ENCODE results near the gene ATG13. TPM values are rescaled to one million over a fixed set of nuclear protein-coding genes. Genes with fewer than 3 reads are reported as not detected.
A peak's percentile ranks its signal among the peaks of the same experiment; 100 is the strongest.
"Not testable (repeated sequence)": the region's sequence is repeated elsewhere in the genome, so short reads cannot be mapped to it uniquely, and the experiment has no call there.

The ATG13 gene
- total RNA-seq, 1 donor from 2014 or later: 30.8 TPM

- Histone ChIP-seq H3K27me3 (ENCODE audit: control insufficient read depth in 3 of 3, insufficient read depth in 3 of 3, low read length in 3 of 3) (no peaks in the 10 kb centered on the region), H3K9me3 (ENCODE audit: control insufficient read depth in 3 of 3, low read length in 3 of 3) (no peaks in the 10 kb centered on the region), H3K9ac (ENCODE audit: low read depth in 1 of 3, low read length in 3 of 3) (no peak overlapping the region), H3K4me1 (ENCODE audit: control insufficient read depth in 3 of 3, insufficient read depth in 3 of 3, low read length in 3 of 3) (peaks cover 3 to 6% (median 5%) of the 10 kb centered on the region in 3 donors), H3K4me3 (ENCODE audit: low read length in 3 of 3) (no peak overlapping the region), H3K27ac (ENCODE audit: low read depth, low read length) (no peak overlapping the region), H3K36me3 (ENCODE audit: control insufficient read depth in 3 of 3, insufficient read depth in 3 of 3, low read length in 3 of 3) (peaks cover 40 to 67% (median 65%) of the 10 kb centered on the region in 3 donors)
These were observed 45.0 kb downstream of the ATG13 start for GRCh38 chr11:46662366-46662765.

DNA sequence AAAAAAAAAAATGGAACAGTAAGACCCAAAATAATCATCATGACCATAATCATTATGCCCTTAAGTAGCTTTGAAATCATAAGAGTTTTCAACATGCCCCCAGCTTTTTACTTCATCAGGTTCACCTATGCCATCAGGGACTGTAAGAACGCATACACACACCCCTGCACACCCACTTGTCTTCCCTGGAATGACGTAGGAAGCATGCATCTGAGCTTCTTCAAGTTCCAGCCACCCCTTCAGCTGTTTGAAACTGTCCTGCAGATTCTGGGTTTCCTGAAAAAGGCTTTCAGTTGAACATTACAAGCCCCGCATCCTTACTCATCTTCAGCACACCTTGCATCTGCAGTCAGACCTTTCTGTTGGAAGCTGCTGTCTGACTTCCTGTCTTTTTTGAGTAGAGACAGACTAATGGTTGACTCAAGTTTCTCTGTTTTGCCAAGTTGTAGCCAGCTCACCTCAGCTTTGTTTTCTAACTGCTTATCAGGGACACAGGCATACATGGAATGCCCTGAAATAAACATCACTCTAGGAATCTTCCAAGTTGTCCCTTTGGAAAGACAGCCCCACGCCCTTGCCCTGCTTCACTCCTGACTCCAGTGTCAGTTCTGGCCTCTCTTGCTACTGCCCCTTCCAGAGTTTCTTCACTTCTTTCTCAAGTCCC lies 46.1 kb downstream of the ATG13 start:
- H3K9me3 ChIP-seq (ENCODE audit: control insufficient read depth in 3 of 3, low read length in 3 of 3): no peaks in the 10 kb centered on the region
- H3K27me3 ChIP-seq (ENCODE audit: control insufficient read depth in 3 of 3, insufficient read depth in 3 of 3, low read length in 3 of 3): no peaks in the 10 kb centered on the region
- H3K4me3 ChIP-seq (ENCODE audit: low read length in 3 of 3): no peak overlapping the region
- H3K36me3 ChIP-seq (ENCODE audit: control insufficient read depth in 3 of 3, insufficient read depth in 3 of 3, low read length in 3 of 3): peaks cover 40 to 67% (median 64%) of the 10 kb centered on the region in 3 donors
- H3K9ac ChIP-seq (ENCODE audit: low read depth in 1 of 3, low read length in 3 of 3): no peak overlapping the region
- peak overlapping the region; percentile 12 for H3K27ac ChIP-seq (ENCODE audit: low read depth, low read length)
- H3K4me1 ChIP-seq (ENCODE audit: control insufficient read depth in 3 of 3, insufficient read depth in 3 of 3, low read length in 3 of 3): peaks cover 3 to 8% (median 5%) of the 10 kb centered on the region in 3 donors

DNA sequence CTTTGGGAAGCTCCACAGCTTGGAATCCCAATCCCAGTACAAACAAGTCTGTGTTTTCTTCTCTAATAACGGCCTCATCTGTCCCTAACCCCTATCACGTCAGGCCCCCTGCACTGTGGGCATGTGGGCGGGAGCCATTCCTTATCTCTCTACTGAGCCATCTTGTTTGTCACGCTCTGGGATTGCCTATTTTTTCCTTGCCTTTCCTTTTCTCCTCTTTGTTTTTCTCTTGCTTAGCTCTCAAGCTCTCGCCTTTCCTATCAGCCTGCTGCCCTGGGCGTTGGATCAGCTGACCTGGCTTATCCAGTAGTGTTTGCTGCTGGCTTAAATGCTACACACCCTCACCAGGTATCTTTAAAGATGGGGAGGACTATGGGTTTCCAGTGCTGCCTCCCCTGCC lies 47.3 kb downstream of the ATG13 start:
- Histone ChIP-seq H3K9me3 (ENCODE audit: control insufficient read depth in 3 of 3, low read length in 3 of 3) (no peaks in the 10 kb centered on the region), H3K4me3 (ENCODE audit: low read length in 3 of 3) (no peak overlapping the region), H3K4me1 (ENCODE audit: control insufficient read depth in 3 of 3, insufficient read depth in 3 of 3, low read length in 3 of 3) (peaks cover 3 to 9% (median 5%) of the 10 kb centered on the region in 3 donors), H3K36me3 (ENCODE audit: control insufficient read depth in 3 of 3, insufficient read depth in 3 of 3, low read length in 3 of 3) (peaks cover 45 to 68% (median 65%) of the 10 kb centered on the region in 3 donors), H3K27ac (ENCODE audit: low read depth, low read length) (peak overlapping the region; percentile 56), H3K9ac (ENCODE audit: low read depth in 1 of 3, low read length in 3 of 3) (no peak overlapping the region), H3K27me3 (ENCODE audit: control insufficient read depth in 3 of 3, insufficient read depth in 3 of 3, low read length in 3 of 3) (no peaks in the 10 kb centered on the region)

GRCh38 chr11:46665356-46665755 lies 48.0 kb downstream of the ATG13 start:
- Histone ChIP-seq H3K36me3 (ENCODE audit: control insufficient read depth in 3 of 3, insufficient read depth in 3 of 3, low read length in 3 of 3) (peaks cover 42 to 66% (median 65%) of the 10 kb centered on the region in 3 donors), H3K9me3 (ENCODE audit: control insufficient read depth in 3 of 3, low read length in 3 of 3) (no peaks in the 10 kb centered on the region), H3K4me1 (ENCODE audit: control insufficient read depth in 3 of 3, insufficient read depth in 3 of 3, low read length in 3 of 3) (peaks cover 3 to 9% (median 5%) of the 10 kb centered on the region in 3 donors), H3K4me3 (ENCODE audit: low read length in 3 of 3) (no peak overlapping the region), H3K27me3 (ENCODE audit: control insufficient read depth in 3 of 3, insufficient read depth in 3 of 3, low read length in 3 of 3) (no peaks in the 10 kb centered on the region), H3K9ac (ENCODE audit: low read depth in 1 of 3, low read length in 3 of 3) (no peak overlapping the region), H3K27ac (ENCODE audit: low read depth, low read length) (no peak overlapping the region)

GRCh38 chr11:46666516-46666915 lies 49.2 kb downstream of the ATG13 start:
- no peaks in the 10 kb centered on the region for H3K27me3 ChIP-seq (ENCODE audit: control insufficient read depth in 3 of 3, insufficient read depth in 3 of 3, low read length in 3 of 3)
- H3K27ac ChIP-seq (ENCODE audit: low read depth, low read length): peak overlapping the region; percentile 63
- peaks cover 3 to 9% (median 5%) of the 10 kb centered on the region in 3 donors for H3K4me1 ChIP-seq (ENCODE audit: control insufficient read depth in 3 of 3, insufficient read depth in 3 of 3, low read length in 3 of 3)
- H3K36me3 ChIP-seq (ENCODE audit: control insufficient read depth in 3 of 3, insufficient read depth in 3 of 3, low read length in 3 of 3): peaks cover 47 to 74% (median 71%) of the 10 kb centered on the region in 3 donors
- H3K4me3 ChIP-seq (ENCODE audit: low read length in 3 of 3): no peak overlapping the region
- H3K9ac ChIP-seq (ENCODE audit: low read depth in 1 of 3, low read length in 3 of 3): no peak overlapping the region
- H3K9me3 ChIP-seq (ENCODE audit: control insufficient read depth in 3 of 3, low read length in 3 of 3): no peaks in the 10 kb centered on the region

GRCh38 chr11:46667043-46667481 lies 49.7 kb downstream of the ATG13 start:
- H3K4me3 ChIP-seq (ENCODE audit: low read length in 3 of 3): no peak overlapping the region
- peak overlapping the region in 1 of 3 donors; percentile 18 for H3K9ac ChIP-seq (ENCODE audit: low read depth in 1 of 3, low read length in 3 of 3)
- H3K36me3 ChIP-seq (ENCODE audit: control insufficient read depth in 3 of 3, insufficient read depth in 3 of 3, low read length in 3 of 3): peaks cover 48 to 76% (median 72%) of the 10 kb centered on the region in 3 donors
- no peaks in the 10 kb centered on the region for H3K9me3 ChIP-seq (ENCODE audit: control insufficient read depth in 3 of 3, low read length in 3 of 3)
- peaks cover 3 to 12% (median 5%) of the 10 kb centered on the region in 3 donors for H3K4me1 ChIP-seq (ENCODE audit: control insufficient read depth in 3 of 3, insufficient read depth in 3 of 3, low read length in 3 of 3)
- H3K27ac ChIP-seq (ENCODE audit: low read depth, low read length): peak overlapping the region; percentile 63
- no peaks in the 10 kb centered on the region for H3K27me3 ChIP-seq (ENCODE audit: control insufficient read depth in 3 of 3, insufficient read depth in 3 of 3, low read length in 3 of 3)

- H3K36me3 ChIP-seq (ENCODE audit: control insufficient read depth in 3 of 3, insufficient read depth in 3 of 3, low read length in 3 of 3): peaks cover 54 to 78% (median 76%) of the 10 kb centered on the region in 3 donors
- H3K9ac ChIP-seq (ENCODE audit: low read depth in 1 of 3, low read length in 3 of 3): no peak overlapping the region
- H3K27ac ChIP-seq (ENCODE audit: low read depth, low read length): no peak overlapping the region
- H3K9me3 ChIP-seq (ENCODE audit: control insufficient read depth in 3 of 3, low read length in 3 of 3): no peaks in the 10 kb centered on the region
- H3K4me3 ChIP-seq (ENCODE audit: low read length in 3 of 3): no peak overlapping the region
- H3K27me3 ChIP-seq (ENCODE audit: control insufficient read depth in 3 of 3, insufficient read depth in 3 of 3, low read length in 3 of 3): no peaks in the 10 kb centered on the region
- H3K4me1 ChIP-seq (ENCODE audit: control insufficient read depth in 3 of 3, insufficient read depth in 3 of 3, low read length in 3 of 3): peaks cover 3 to 16% (median 5%) of the 10 kb centered on the region in 3 donors
These were observed 51.2 kb downstream of the ATG13 start for GRCh38 chr11:46668480-46669085.

DNA sequence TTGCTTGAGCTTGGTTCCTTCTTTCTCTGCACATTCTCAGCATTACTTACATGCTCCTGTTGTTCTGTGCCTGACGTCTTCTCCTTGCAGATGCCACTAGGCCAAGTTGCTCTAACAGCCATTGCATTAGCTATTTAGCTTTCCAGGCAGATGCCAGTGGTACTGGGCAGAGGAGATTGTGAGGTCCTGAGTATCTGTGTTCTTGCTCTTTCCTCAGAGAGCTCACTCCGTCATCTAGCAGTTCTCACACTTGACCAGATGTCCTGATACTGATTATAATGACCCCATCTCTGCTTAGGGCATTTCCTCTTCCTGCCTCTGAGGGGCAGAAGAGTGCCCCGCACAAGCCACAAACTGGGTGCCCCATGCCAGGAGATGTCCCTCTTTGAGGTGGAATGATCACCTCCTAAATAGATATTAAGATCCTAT lies 52.4 kb downstream of the ATG13 start:
- Histone ChIP-seq H3K27me3 (ENCODE audit: control insufficient read depth in 3 of 3, insufficient read depth in 3 of 3, low read length in 3 of 3) (no peaks in the 10 kb centered on the region), H3K9ac (ENCODE audit: low read depth in 1 of 3, low read length in 3 of 3) (no peak overlapping the region), H3K27ac (ENCODE audit: low read depth, low read length) (no peak overlapping the region), H3K4me3 (ENCODE audit: low read length in 3 of 3) (no peak overlapping the region), H3K9me3 (ENCODE audit: control insufficient read depth in 3 of 3, low read length in 3 of 3) (no peaks in the 10 kb centered on the region), H3K4me1 (ENCODE audit: control insufficient read depth in 3 of 3, insufficient read depth in 3 of 3, low read length in 3 of 3) (peaks cover 12 to 24% (median 13%) of the 10 kb centered on the region in 3 donors), H3K36me3 (ENCODE audit: control insufficient read depth in 3 of 3, insufficient read depth in 3 of 3, low read length in 3 of 3) (peaks cover 48 to 74% (median 67%) of the 10 kb centered on the region in 3 donors)

DNA sequence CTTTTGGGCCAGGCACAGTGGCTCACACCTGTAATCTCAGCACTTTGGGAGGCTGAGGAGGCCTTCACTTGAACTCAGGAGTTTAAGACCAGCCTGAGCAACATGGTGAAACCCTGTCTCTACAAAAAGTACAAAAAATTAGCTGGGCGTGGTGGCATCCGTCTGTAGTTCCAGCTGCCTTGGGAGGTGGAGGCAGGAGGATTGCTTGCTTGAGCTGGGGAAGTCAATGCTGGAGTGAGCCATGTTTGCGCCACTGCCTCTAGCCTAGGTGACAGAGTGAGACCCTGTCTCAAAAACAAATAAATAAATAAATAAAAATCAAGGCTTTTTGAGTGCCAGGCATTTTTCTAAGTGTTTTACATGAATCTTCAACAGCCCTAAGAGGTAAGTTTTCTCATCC lies 53.2 kb downstream of the ATG13 start:
- not testable (repeated sequence) for H3K27me3 ChIP-seq (ENCODE audit: control insufficient read depth in 3 of 3, insufficient read depth in 3 of 3, low read length in 3 of 3); H3K4me3 ChIP-seq (ENCODE audit: low read length in 3 of 3); H3K9ac ChIP-seq (ENCODE audit: low read depth in 1 of 3, low read length in 3 of 3); H3K9me3 ChIP-seq (ENCODE audit: control insufficient read depth in 3 of 3, low read length in 3 of 3); H3K27ac ChIP-seq (ENCODE audit: low read depth, low read length)
- Histone ChIP-seq H3K36me3 (ENCODE audit: control insufficient read depth in 3 of 3, insufficient read depth in 3 of 3, low read length in 3 of 3) (peaks cover 40 to 67% (median 60%) of the 10 kb centered on the region in 3 donors), H3K4me1 (ENCODE audit: control insufficient read depth in 3 of 3, insufficient read depth in 3 of 3, low read length in 3 of 3) (peaks cover 18 to 29% (median 21%) of the 10 kb centered on the region in 3 donors)

DNA sequence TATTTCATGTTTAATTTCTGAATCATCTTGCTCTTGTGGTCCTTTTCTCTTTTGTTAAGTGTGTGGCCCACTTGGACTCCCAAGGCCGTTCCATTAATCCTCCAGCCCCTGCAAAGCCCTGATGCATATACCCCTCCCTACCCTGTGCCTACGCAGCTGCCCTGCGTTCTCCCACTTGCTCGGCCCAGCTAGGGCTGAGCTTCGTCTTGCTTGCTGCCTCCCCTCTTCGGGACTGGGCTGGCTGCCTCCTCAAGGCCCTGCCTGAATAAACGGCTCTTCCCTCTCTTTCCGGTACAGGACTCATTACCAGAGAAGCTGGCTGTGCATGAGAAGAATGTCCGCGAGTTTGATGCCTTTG lies 54.6 kb downstream of the ATG13 start:
- Histone ChIP-seq H3K27me3 (ENCODE audit: control insufficient read depth in 3 of 3, insufficient read depth in 3 of 3, low read length in 3 of 3) (no peaks in the 10 kb centered on the region), H3K4me3 (ENCODE audit: low read length in 3 of 3) (no peak overlapping the region), H3K27ac (ENCODE audit: low read depth, low read length) (peak overlapping the region; percentile 31), H3K4me1 (ENCODE audit: control insufficient read depth in 3 of 3, insufficient read depth in 3 of 3, low read length in 3 of 3) (peaks cover 27 to 41% (median 35%) of the 10 kb centered on the region in 3 donors), H3K9ac (ENCODE audit: low read depth in 1 of 3, low read length in 3 of 3) (peak overlapping the region in 1 of 3 donors; percentile 33), H3K36me3 (ENCODE audit: control insufficient read depth in 3 of 3, insufficient read depth in 3 of 3, low read length in 3 of 3) (peaks cover 40 to 59% (median 51%) of the 10 kb centered on the region in 3 donors), H3K9me3 (ENCODE audit: control insufficient read depth in 3 of 3, low read length in 3 of 3) (no peaks in the 10 kb centered on the region)

Measured in skeletal muscle tissue (tissue), 4 donors.